Measurements from ENCODE around the gene CHMP4A. TPM values are rescaled to one million over a fixed set of nuclear protein-coding genes. Genes with fewer than 3 reads are reported as not detected.

Gene CHMP4A
- total RNA-seq, 1 experiment from 2014 or later = 58.3 TPM

- H2AFZ ChIP-seq (ENCODE audit: low read length) = no peak overlapping the region
- ATAC-seq (no peak), DNase-seq (no peak)
- no peaks in the 10 kb centered on the region for H3K9me2 ChIP-seq (replicated peaks; ENCODE audit: low read length)
- H3K4me1 ChIP-seq (ENCODE audit: insufficient read depth, low read length) = peaks cover 53% of the 10 kb centered on the region
- ChIA-PET CTCF (no interaction called here), POLR2A (ENCODE audit: unreplicated experiment) (no interaction called here)
- H3K9ac ChIP-seq (ENCODE audit: low read length) = no peak overlapping the region
- H3K4me3 ChIP-seq (ENCODE audit: low read length) = no peak overlapping the region
- H3K79me2 ChIP-seq (ENCODE audit: low read length) = peaks cover 52% of the 10 kb centered on the region
- intact Hi-C loops (cut with micrococcal nuclease) = no loop called here
- TF ChIP-seq EZH2phosphoT487 (IDR thresholded peaks at IDR 0.05; ENCODE audit: borderline replicate concordance, low read length) (no peak), EZH2 (IDR thresholded peaks at IDR 0.05; ENCODE audit: low read length, unreplicated experiment) (no peak), CTCF (conservative IDR thresholded peaks at IDR 0.05; ENCODE audit: low read depth, low read length) (no peak)
- BruUV-seq (replicated peaks) = no TSS peak
- no peak overlapping the region for H3K4me2 ChIP-seq (ENCODE audit: low read length)
- H3K36me3 ChIP-seq (ENCODE audit: low read depth, low read length) = peaks cover 45% of the 10 kb centered on the region
- H4K20me1 ChIP-seq (ENCODE audit: low read length) = 0 out of 2 replicates have a peak, but pooled peaks cover 3% of the 10 kb centered on the region
- H3K27me3 ChIP-seq (ENCODE audit: low read length) = no peaks in the 10 kb centered on the region
- no peaks in the 10 kb centered on the region for H3K9me3 ChIP-seq (ENCODE audit: low read length)
- no peaks in the 10 kb centered on the region for H3F3A ChIP-seq (ENCODE audit: low read length, unreplicated experiment)
- no peak overlapping the region for H3K27ac ChIP-seq (ENCODE audit: low read length)
Measured at GRCh38 chr14:24237463-24237955, 24.2 kb upstream of the CHMP4A start.

GRCh38 chr14:24236689-24237462 lies 23.6 kb upstream of the CHMP4A start:
- BruUV-seq (replicated peaks) = no TSS peak
- Histone ChIP-seq H3F3A (ENCODE audit: low read length, unreplicated experiment) (no peaks in the 10 kb centered on the region), H3K9me2 (replicated peaks; ENCODE audit: low read length) (no peaks in the 10 kb centered on the region), H3K9ac (ENCODE audit: low read length) (no peak overlapping the region), H3K9me3 (ENCODE audit: low read length) (no peaks in the 10 kb centered on the region), H3K27ac (ENCODE audit: low read length) (no peak overlapping the region), H3K27me3 (ENCODE audit: low read length) (no peaks in the 10 kb centered on the region), H4K20me1 (ENCODE audit: low read length) (0 out of 2 replicates have a peak, but pooled peaks cover 3% of the 10 kb centered on the region), H3K4me3 (ENCODE audit: low read length) (no peak overlapping the region), H3K4me1 (ENCODE audit: insufficient read depth, low read length) (peaks cover 53% of the 10 kb centered on the region), H2AFZ (ENCODE audit: low read length) (no peak overlapping the region), H3K36me3 (ENCODE audit: low read depth, low read length) (peaks cover 45% of the 10 kb centered on the region), H3K79me2 (ENCODE audit: low read length) (peaks cover 53% of the 10 kb centered on the region), H3K4me2 (ENCODE audit: low read length) (no peak overlapping the region)
- CTCF ChIA-PET = no interaction called here
- ATAC-seq (no peak), DNase-seq (no peak)
- TF ChIP-seq EZH2phosphoT487 (IDR thresholded peaks at IDR 0.05; ENCODE audit: borderline replicate concordance, low read length) (no peak), CTCF (conservative IDR thresholded peaks at IDR 0.05; ENCODE audit: low read depth, low read length) (no peak)
- intact Hi-C loops (cut with micrococcal nuclease) = no loop called here
- POLR2A ChIA-PET (ENCODE audit: unreplicated experiment) = no interaction called here
